Neural cell (in vitro differentiated cells): ENCODE measurements around the gene DLEU7. TPM values are rescaled to one million over a fixed set of nuclear protein-coding genes. Genes with fewer than 3 reads are reported as not detected.

Experiments
- H2AFZ ChIP-seq: fragments of 200-600, 300-800 bp; sonication (generic), shearing (Covaris generic); 2 replicates; pipeline ENCODE4 v1.6.0; 2014; ENCODE audit warnings: low read depth, mild to moderate bottlenecking, antibody characterized with exemption, low read length, moderate library complexity
- H3F3A ChIP-seq: fragments of 200-600 bp; shearing (Covaris generic); 2 replicates; pipeline ENCODE4 v1.6.1; 2016; ENCODE audit warnings: mild to moderate bottlenecking, moderate library complexity, mixed read lengths, antibody characterized with exemption, low read length; ENCODE audit not compliant: insufficient read depth, poor library complexity, severe bottlenecking
- H3K27ac ChIP-seq: fragments of 200-600, 300-800 bp; sonication (generic), shearing (Covaris generic); 2 replicates; pipeline ENCODE4 v1.5.1; 2014; ENCODE audit warnings: mild to moderate bottlenecking, low read length, moderate library complexity
- H3K27me3 ChIP-seq: fragments of 300-800, 200-600 bp; sonication (generic), shearing (Covaris generic); 2 replicates; pipeline ENCODE4 v1.6.0; 2014; ENCODE audit warnings: mild to moderate bottlenecking, low read depth, low read length, moderate library complexity; ENCODE audit not compliant: insufficient read depth
- H3K36me3 ChIP-seq: fragments of 300-800, 200-600 bp; sonication (generic), shearing (Covaris generic); 2 replicates; pipeline ENCODE4 v1.5.1; 2014; ENCODE audit warnings: mild to moderate bottlenecking, antibody characterized with exemption, low read length, moderate library complexity; ENCODE audit not compliant: insufficient read depth
- H3K4me2 ChIP-seq: fragments of 300-800, 200-600 bp; sonication (generic), shearing (Covaris generic); 2 replicates; pipeline ENCODE4 v1.6.0; 2014; ENCODE audit warnings: mild to moderate bottlenecking, low read length
- H3K4me3 ChIP-seq: fragments of 300-800, 200-600 bp; sonication (generic), shearing (Covaris generic); 2 replicates; pipeline ENCODE4 v1.5.1; 2014; ENCODE audit warnings: mild to moderate bottlenecking, low read length, moderate library complexity
- H3K79me2 ChIP-seq: fragments of 200-600 bp; shearing (Covaris generic); replicated peaks from 2 replicates; pipeline ENCODE4 v1.6.0; 2014; ENCODE audit warnings: mild to moderate bottlenecking, low read length, moderate library complexity; ENCODE audit not compliant: insufficient read depth
- H3K9ac ChIP-seq: fragments of 300-800, 200-600 bp; sonication (generic), shearing (Covaris generic); 2 replicates; pipeline ENCODE4 v1.6.1; 2016; ENCODE audit warnings: mild to moderate bottlenecking, low read length, mixed read lengths
- H3K9me2 ChIP-seq: fragments of 200-600 bp; shearing (Covaris generic); 2 replicates; pipeline ENCODE4 v1.6.1; 2016; ENCODE audit warnings: mild to moderate bottlenecking, low read length, mixed read lengths; ENCODE audit not compliant: insufficient read depth
- H3K9me3 ChIP-seq: fragments of 200-600, 300-800 bp; sonication (generic), shearing (Covaris generic); 2 replicates; pipeline ENCODE4 v1.6.1; 2016; ENCODE audit warnings: mild to moderate bottlenecking, mixed run types, low read length, moderate library complexity, mixed read lengths
- H4K20me1 ChIP-seq: fragments of 200-600 bp; shearing (Covaris generic); 2 replicates; pipeline ENCODE4 v1.6.1; 2016; ENCODE audit warnings: mild to moderate bottlenecking, mixed run types; ENCODE audit not compliant: insufficient read depth
- EP300 ChIP-seq: fragments of 450-650 bp; conservative IDR thresholded peaks from 2 replicates; pipeline ENCODE4 v1.6.1; 2014; ENCODE audit warnings: antibody characterized with exemption, mild to moderate bottlenecking, moderate library complexity; ENCODE audit not compliant: poor library complexity, severe bottlenecking
- EZH2 ChIP-seq: fragments of 200-600, 300-800 bp; shearing (Covaris generic), sonication (generic); IDR thresholded peaks from 2 replicates; pipeline ENCODE4 v1.6.1; 2014; ENCODE audit warnings: antibody characterized with exemption, low read length, borderline replicate concordance, mild to moderate bottlenecking; ENCODE audit not compliant: insufficient read depth, poor library complexity, severe bottlenecking
- MXI1 ChIP-seq: fragments of 450-650 bp; conservative IDR thresholded peaks from 2 replicates; pipeline ENCODE4 v1.6.1; 2014; ENCODE audit warnings: antibody characterized with exemption, mild to moderate bottlenecking; ENCODE audit not compliant: poor library complexity, severe bottlenecking
- POLR2AphosphoS5 ChIP-seq: IDR thresholded peaks from 2 replicates; pipeline ENCODE4 v1.6.1; 2012
- RAD21 ChIP-seq: fragments of 450-650 bp; conservative IDR thresholded peaks from 2 replicates; pipeline ENCODE4 v1.6.1; 2014; ENCODE audit warnings: antibody characterized with exemption, mild to moderate bottlenecking, moderate library complexity
- SMC3 ChIP-seq: fragments of 450-650 bp; conservative IDR thresholded peaks from 2 replicates; pipeline ENCODE4 v1.6.1; 2014; ENCODE audit warnings: antibody characterized with exemption, mild to moderate bottlenecking, moderate library complexity; ENCODE audit not compliant: poor library complexity
- TAF1 ChIP-seq: IDR thresholded peaks from 2 replicates; pipeline ENCODE4 v1.6.1; 2012; ENCODE audit warnings: low read depth
- polyA plus RNA-seq: library from polyadenylated mRNA; depleted of rRNA; stranded (reverse); fragments of >200 nt; gene quantifications from 2 replicates; pipeline ENCODE4 v1.2.3, GENCODE V29; 2014
- TF ChIP-seq, protein P1 (sequence below): IDR thresholded peaks from 2 replicates; pipeline ENCODE4 v1.6.1; 2012; ENCODE audit warnings: borderline replicate concordance
- TF ChIP-seq, protein P2 (sequence below): fragments of 450-650 bp; IDR thresholded peaks from 2 replicates; pipeline ENCODE4 v1.5.1; 2014; ENCODE audit warnings: antibody characterized with exemption, mild to moderate bottlenecking, moderate library complexity; ENCODE audit not compliant: poor library complexity, severe bottlenecking

Gene DLEU7
- polyA plus RNA-seq, 1 donor from 2014 or later, result 0.26 TPM

DNA sequence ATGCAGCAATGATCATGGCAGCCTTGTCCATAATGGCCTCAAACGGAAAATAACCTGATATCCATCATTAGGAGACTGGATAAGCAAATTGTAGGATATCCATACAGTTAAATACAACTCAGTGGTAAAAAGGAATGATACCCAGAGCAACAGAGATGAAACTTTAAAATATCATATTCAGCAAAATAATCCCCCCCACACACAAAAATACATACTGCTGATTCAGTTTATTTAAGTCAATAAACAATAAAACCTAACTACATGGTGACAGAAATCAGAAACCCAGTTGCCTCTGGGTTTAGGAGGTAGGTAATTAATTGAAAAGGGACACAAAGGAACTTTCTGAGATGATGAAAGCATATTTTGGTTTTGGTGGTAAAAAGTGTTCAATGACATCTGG lies 27.9 kb upstream of the DLEU7 start:
- H3K79me2 ChIP-seq, result no peaks in the 10 kb centered on the region
- H2AFZ ChIP-seq, result no peak overlapping the region
- H3K27me3 ChIP-seq, result no peaks in the 10 kb centered on the region
- TF ChIP-seq, protein P1, sequence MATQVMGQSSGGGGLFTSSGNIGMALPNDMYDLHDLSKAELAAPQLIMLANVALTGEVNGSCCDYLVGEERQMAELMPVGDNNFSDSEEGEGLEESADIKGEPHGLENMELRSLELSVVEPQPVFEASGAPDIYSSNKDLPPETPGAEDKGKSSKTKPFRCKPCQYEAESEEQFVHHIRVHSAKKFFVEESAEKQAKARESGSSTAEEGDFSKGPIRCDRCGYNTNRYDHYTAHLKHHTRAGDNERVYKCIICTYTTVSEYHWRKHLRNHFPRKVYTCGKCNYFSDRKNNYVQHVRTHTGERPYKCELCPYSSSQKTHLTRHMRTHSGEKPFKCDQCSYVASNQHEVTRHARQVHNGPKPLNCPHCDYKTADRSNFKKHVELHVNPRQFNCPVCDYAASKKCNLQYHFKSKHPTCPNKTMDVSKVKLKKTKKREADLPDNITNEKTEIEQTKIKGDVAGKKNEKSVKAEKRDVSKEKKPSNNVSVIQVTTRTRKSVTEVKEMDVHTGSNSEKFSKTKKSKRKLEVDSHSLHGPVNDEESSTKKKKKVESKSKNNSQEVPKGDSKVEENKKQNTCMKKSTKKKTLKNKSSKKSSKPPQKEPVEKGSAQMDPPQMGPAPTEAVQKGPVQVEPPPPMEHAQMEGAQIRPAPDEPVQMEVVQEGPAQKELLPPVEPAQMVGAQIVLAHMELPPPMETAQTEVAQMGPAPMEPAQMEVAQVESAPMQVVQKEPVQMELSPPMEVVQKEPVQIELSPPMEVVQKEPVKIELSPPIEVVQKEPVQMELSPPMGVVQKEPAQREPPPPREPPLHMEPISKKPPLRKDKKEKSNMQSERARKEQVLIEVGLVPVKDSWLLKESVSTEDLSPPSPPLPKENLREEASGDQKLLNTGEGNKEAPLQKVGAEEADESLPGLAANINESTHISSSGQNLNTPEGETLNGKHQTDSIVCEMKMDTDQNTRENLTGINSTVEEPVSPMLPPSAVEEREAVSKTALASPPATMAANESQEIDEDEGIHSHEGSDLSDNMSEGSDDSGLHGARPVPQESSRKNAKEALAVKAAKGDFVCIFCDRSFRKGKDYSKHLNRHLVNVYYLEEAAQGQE, result no peak
- TF ChIP-seq RAD21 (no peak), EP300 (no peak), POLR2AphosphoS5 (no peak), EZH2 (no peak), SMC3 (no peak), MXI1 (no peak), TAF1 (no peak)
- TF ChIP-seq, protein P2, sequence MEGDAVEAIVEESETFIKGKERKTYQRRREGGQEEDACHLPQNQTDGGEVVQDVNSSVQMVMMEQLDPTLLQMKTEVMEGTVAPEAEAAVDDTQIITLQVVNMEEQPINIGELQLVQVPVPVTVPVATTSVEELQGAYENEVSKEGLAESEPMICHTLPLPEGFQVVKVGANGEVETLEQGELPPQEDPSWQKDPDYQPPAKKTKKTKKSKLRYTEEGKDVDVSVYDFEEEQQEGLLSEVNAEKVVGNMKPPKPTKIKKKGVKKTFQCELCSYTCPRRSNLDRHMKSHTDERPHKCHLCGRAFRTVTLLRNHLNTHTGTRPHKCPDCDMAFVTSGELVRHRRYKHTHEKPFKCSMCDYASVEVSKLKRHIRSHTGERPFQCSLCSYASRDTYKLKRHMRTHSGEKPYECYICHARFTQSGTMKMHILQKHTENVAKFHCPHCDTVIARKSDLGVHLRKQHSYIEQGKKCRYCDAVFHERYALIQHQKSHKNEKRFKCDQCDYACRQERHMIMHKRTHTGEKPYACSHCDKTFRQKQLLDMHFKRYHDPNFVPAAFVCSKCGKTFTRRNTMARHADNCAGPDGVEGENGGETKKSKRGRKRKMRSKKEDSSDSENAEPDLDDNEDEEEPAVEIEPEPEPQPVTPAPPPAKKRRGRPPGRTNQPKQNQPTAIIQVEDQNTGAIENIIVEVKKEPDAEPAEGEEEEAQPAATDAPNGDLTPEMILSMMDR, result no peak
- H3K9me3 ChIP-seq, result no peaks in the 10 kb centered on the region
- H3K9ac ChIP-seq, result no peak overlapping the region
- H4K20me1 ChIP-seq, result no peaks in the 10 kb centered on the region
- H3K36me3 ChIP-seq, result no peaks in the 10 kb centered on the region
- no peak overlapping the region for H3K4me3 ChIP-seq
- no peaks in the 10 kb centered on the region for H3K9me2 ChIP-seq
- H3F3A ChIP-seq, result no peaks in the 10 kb centered on the region
- no peak overlapping the region for H3K27ac ChIP-seq
- no peak overlapping the region for H3K4me2 ChIP-seq

DNA sequence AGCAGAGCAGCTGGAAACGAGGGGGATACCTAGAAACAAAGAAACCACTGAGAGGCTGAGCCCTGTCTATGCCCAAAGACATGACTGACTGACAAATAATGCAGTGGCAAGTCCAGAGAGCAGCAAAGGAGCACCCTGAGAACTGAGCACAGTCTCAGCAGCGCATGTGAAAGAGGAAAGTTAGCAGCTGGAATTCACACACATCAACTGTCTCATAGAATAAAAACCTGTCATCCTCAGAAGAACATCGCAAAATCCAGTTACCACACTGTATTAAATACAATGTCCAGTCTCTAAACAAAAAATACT lies 24.1 kb upstream of the DLEU7 start:
- H3K79me2 ChIP-seq, result no peaks in the 10 kb centered on the region

More for the DNA sequence above, 24.1 kb upstream of the DLEU7 start:
- Histone ChIP-seq H3K36me3 (no peaks in the 10 kb centered on the region), H4K20me1 (no peaks in the 10 kb centered on the region), H2AFZ (peak overlapping the region; percentile 5), H3K27ac (no peak overlapping the region), H3K9ac (no peak overlapping the region), H3K4me2 (no peak overlapping the region), H3F3A (no peaks in the 10 kb centered on the region), H3K9me2 (no peaks in the 10 kb centered on the region), H3K27me3 (no peaks in the 10 kb centered on the region), H3K4me3 (no peak overlapping the region), H3K9me3 (no peaks in the 10 kb centered on the region)
- TF ChIP-seq RAD21 (no peak), TAF1 (no peak), MXI1 (no peak), SMC3 (no peak), EZH2 (no peak), POLR2AphosphoS5 (no peak), EP300 (no peak)
- TF ChIP-seq, protein P2, result no peak
- TF ChIP-seq, protein P1, result no peak
